Measurements from ENCODE around the gene PRLH.

GRCh38 chr2:237533668-237534161, 32.7 kb upstream of the PRLH start:
- TF ChIP-seq POLR2A (IDR thresholded peaks at IDR 0.05; ENCODE audit: low read depth, low read length) (no peak), TAF1 (IDR thresholded peaks at IDR 0.05; ENCODE audit: borderline replicate concordance, low read depth, low read length) (no peak)

Measured in GM12892 (cell line).